Measurements from ENCODE around the gene CDIP1. TPM values are rescaled to one million over a fixed set of nuclear protein-coding genes. Genes with fewer than 3 reads are reported as not detected.

CDIP1 gene
- total and polyA plus RNA-seq, 8 donors: 13.6 to 24.4 (median 18.9) TPM

DNA sequence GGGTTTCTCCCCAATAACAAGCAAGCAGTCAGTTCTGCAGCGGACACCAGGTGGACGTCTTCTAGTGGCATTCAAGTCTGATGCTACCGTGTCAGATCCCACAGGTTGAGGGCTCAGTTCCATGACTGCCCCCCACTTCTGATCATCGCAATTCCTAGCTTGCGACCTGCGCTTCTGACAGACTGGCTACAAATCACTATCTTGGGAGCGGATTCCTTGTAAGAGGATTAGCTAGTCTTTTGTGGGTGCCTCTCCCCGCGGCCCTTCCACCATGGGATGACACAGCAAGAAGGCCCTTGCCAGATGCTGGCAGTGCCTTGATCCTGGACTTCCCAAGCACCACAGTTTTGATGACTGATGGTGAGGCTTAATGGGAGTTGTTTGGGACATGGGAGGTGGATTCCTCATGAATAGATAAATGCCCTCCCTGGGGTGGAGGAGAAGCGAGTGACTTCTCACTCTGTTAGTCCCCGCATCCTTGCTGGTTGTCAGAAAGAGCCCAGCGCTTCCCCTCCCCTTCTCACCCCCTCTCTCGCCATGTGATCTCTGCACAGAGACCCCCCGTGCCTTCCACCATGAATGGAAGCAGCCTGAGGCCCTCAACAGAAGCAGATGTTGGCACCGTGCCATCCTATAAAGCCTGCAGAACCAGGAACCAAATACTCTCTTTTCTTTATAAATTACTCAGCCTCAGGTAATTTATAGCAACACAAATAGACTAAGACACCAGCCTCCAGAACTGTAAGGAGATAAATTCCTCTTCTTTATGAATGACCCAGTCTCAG, 19.1 kb downstream of the CDIP1 start:
- Histone ChIP-seq H3K4me3 (no peak overlapping the region), H3K27me3 (no peaks in the 10 kb centered on the region), H3K9me3 (no peaks in the 10 kb centered on the region), H3K36me3 (no peaks in the 10 kb centered on the region), H3K4me1 (peaks cover 0 to 9% (median 4%) of the 10 kb centered on the region in 3 donors), H3K27ac (no peak overlapping the region)
- intact Hi-C loops (cut with DNase I): loop anchor here in 2 of 3 donors (10.0 kb wide), 2 partner anchors 55 to 65 kb away; no protein-coding TSS in a partner anchor
- FAIRE-seq (no peak), ATAC-seq (no peak), DNase-seq (no peak)
- 86 to 90% methylated on average over 15 of the region's 15 CpGs for WGBS, 2 donors
- TF ChIP-seq, protein P1, sequence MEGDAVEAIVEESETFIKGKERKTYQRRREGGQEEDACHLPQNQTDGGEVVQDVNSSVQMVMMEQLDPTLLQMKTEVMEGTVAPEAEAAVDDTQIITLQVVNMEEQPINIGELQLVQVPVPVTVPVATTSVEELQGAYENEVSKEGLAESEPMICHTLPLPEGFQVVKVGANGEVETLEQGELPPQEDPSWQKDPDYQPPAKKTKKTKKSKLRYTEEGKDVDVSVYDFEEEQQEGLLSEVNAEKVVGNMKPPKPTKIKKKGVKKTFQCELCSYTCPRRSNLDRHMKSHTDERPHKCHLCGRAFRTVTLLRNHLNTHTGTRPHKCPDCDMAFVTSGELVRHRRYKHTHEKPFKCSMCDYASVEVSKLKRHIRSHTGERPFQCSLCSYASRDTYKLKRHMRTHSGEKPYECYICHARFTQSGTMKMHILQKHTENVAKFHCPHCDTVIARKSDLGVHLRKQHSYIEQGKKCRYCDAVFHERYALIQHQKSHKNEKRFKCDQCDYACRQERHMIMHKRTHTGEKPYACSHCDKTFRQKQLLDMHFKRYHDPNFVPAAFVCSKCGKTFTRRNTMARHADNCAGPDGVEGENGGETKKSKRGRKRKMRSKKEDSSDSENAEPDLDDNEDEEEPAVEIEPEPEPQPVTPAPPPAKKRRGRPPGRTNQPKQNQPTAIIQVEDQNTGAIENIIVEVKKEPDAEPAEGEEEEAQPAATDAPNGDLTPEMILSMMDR (IDR thresholded peaks at IDR 0.05): no peak

DNA sequence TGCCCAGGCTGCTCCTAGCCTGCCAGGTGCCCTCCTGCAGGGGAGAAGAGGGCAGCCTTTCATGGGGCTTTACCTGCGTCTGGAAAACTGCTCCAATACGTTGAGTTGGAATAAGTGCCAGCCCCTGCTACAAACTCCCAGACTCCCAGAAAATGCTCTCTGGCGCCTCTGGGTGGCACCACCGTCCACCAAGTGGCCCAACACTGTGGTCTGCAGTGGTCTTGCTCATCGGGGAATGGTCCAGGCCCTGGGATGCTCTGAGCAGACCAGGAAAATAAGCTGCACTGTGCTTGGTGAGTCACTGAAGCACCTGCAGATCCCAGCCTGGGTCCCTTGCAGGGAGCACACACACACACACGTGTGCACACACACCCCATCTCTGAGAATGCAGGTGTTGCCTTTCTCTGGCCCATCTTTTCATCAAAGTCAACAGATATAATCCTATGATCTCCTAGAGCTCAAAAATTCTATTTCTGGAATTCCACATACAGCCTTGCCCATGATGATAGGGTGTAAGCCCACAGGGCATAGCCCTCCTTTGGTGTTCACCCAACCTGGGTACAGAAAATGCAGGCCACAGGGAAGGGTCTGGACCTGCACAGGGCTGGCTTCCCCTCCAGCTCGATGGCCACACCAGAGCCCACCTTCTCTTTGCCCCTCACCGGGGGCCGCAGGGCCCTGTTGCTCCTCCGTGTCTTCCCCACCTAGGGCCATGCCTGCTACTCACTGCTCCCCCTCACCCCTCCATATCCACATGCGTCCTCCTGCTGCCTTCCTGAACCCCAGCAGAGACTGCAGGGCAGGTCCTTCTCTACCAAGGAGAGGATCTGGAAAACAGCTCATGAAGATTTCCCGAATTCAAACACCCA, 20.5 kb downstream of the CDIP1 start:
- Histone ChIP-seq H3K36me3 (no peaks in the 10 kb centered on the region), H3K9me3 (no peaks in the 10 kb centered on the region), H3K27ac (no peak overlapping the region), H3K27me3 (no peaks in the 10 kb centered on the region), H3K4me3 (no peak overlapping the region), H3K4me1 (peaks cover 0 to 10% (median 0%) of the 10 kb centered on the region in 3 donors)
- 55 to 59% methylated on average over 12 of the region's 12 CpGs for WGBS, 2 donors
- TF ChIP-seq, protein P1 (IDR thresholded peaks at IDR 0.05): peak; percentile 13 to 45 (median 34)
- FAIRE-seq (no peak), ATAC-seq (peak in 3 of 4 donors; percentile 52 to 66 (median 62)), DNase-seq (no peak)
- intact Hi-C loops (cut with DNase I): loop anchor here in 2 of 3 donors (10.0 kb wide), 2 partner anchors 57 to 67 kb away; no protein-coding TSS in a partner anchor

DNA sequence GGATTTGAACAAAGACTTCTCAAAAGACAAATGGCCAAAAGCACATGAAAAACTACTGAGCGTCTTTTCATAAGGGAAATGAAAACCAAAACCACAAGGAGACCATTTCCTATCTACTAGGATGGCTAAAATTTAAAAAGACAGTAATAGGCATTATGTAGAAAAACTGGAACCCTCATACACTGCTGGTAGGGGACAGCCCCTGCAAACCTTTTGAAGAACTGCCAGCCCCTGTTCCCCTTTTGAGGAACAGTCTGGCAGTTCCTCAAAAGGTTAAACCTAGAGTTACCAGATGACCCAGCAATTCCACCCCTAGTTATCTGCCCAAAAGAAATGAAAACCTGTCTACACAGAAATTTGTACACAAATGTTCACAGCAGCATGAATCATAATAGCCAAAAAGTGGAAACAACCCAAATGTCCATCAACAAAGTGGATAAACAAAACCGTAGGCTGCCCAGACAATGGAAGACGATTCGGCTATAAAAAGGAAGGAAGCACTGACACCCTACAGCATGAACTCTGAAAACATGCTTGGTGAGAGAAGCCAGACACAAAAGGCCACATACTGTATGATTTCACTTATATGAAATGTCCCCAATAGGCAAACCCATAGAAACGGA, 22.9 kb downstream of the CDIP1 start:
- no peak overlapping the region for H3K4me3 ChIP-seq
- intact Hi-C loops (cut with DNase I): loop anchor here in 2 of 3 donors (10.0 kb wide), 2 partner anchors 59 to 69 kb away; no protein-coding TSS in a partner anchor

DNA sequence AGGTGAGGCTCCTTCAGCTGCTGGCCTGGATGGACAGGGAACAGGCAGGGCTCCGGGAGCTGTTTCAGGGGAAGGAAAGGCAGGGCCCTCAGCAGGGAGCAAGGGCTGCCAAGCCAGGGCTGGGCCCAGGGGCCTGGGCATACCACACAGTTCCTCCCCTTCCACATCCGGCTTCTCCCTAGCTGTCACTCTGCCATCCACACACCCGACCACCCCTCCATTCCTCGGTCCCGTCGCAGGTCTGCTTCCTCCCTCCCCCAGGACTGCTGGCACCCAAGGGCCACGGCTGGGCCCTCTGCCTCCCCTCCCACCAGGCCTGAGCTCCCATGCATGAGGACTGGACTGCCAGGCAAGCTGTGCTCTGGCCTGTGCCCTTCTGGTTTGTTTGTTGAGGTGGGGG, 24.0 kb downstream of the CDIP1 start:
- no peak overlapping the region for H3K4me3 ChIP-seq
- H3K9me3 ChIP-seq: no peaks in the 10 kb centered on the region
- H3K4me1 ChIP-seq: peaks cover 0 to 10% (median 0%) of the 10 kb centered on the region in 3 donors
- 46 to 56% methylated on average over 7 of the region's 7 CpGs for WGBS, 2 donors
- peaks cover 2 to 19% (median 3%) of the 10 kb centered on the region in 3 donors for H3K36me3 ChIP-seq
- TF ChIP-seq, protein P1 (IDR thresholded peaks at IDR 0.05): no peak
- DNase-seq (peak in 2 of 6 donors; percentile 16 to 68), ATAC-seq (no peak), FAIRE-seq (no peak)
- H3K27me3 ChIP-seq: no peaks in the 10 kb centered on the region
- intact Hi-C loops (cut with DNase I): loop anchor here in 2 of 3 donors (5.0 to 10.0 kb wide), 3 partner anchors 33 to 70 kb away; no protein-coding TSS in a partner anchor
- H3K27ac ChIP-seq: peak overlapping the region in 2 of 4 donors; percentile 28

More for the DNA sequence above, 22.9 kb downstream of the CDIP1 start:
- H3K9me3 ChIP-seq: no peaks in the 10 kb centered on the region
- peaks cover 0 to 10% (median 0%) of the 10 kb centered on the region in 3 donors for H3K4me1 ChIP-seq
- DNase-seq (peak in 1 of 6 donors; percentile 46), ATAC-seq (peak in 1 of 4 donors; percentile 20), FAIRE-seq (no peak)
- no peaks in the 10 kb centered on the region for H3K27me3 ChIP-seq
- peaks cover 0 to 13% (median 3%) of the 10 kb centered on the region in 3 donors for H3K36me3 ChIP-seq
- WGBS, 2 donors: 55 to 58% methylated on average over 5 of the region's 5 CpGs
- TF ChIP-seq, protein P1 (IDR thresholded peaks at IDR 0.05): no peak
- H3K27ac ChIP-seq: peak overlapping the region in 2 of 4 donors; percentile 28

Data from pancreas (tissue), 10 donors.